ENCODE results near the gene EMP1. TPM values are rescaled to one million over a fixed set of nuclear protein-coding genes. Genes with fewer than 3 reads are reported as not detected.

Gene EMP1
- total RNA-seq, 2 donors from 2014 or later: 265 to 667 TPM

- H3K4me1 ChIP-seq: peaks cover 13% of the 10 kb centered on the region
- H3K27ac ChIP-seq: no peak overlapping the region
- no peaks in the 10 kb centered on the region for H3K9me3 ChIP-seq
- H3K4me3 ChIP-seq: no peak overlapping the region
- intact Hi-C loops (cut with DNase I): loop anchor here (5.0 kb wide), 1 partner anchor 92 kb away; the partner anchor contains the start of gene GSG1
- H3K27me3 ChIP-seq: no peaks in the 10 kb centered on the region
- no peak overlapping the region for H3K9ac ChIP-seq (ENCODE audit: low read depth in 2 of 2, low read length in 2 of 2)
- no peaks in the 10 kb centered on the region for H3K36me3 ChIP-seq
- TF ChIP-seq CTCF (IDR thresholded peaks at IDR 0.05): no peak
- no peak for DNase-seq
These were observed 2.0 kb upstream of the EMP1 start for GRCh38 chr12:13194401-13195110.

GRCh38 chr12:13195250-13195649 lies 1.3 kb upstream of the EMP1 start:
- H3K36me3 ChIP-seq: no peaks in the 10 kb centered on the region
- intact Hi-C loops (cut with DNase I): loop anchor here (5.0 kb wide), 1 partner anchor 93 kb away; the partner anchor contains the start of gene GSG1
- H3K4me1 ChIP-seq: peaks cover 13% of the 10 kb centered on the region
- H3K9ac ChIP-seq (ENCODE audit: low read depth in 2 of 2, low read length in 2 of 2): no peak overlapping the region
- no peak overlapping the region for H3K4me3 ChIP-seq
- no peaks in the 10 kb centered on the region for H3K9me3 ChIP-seq
- DNase-seq: no peak
- no peak for TF ChIP-seq CTCF (IDR thresholded peaks at IDR 0.05)
- H3K27me3 ChIP-seq: no peaks in the 10 kb centered on the region
- H3K27ac ChIP-seq: peak overlapping the region; percentile 87

GRCh38 chr12:13195785-13196129 lies 769 bp upstream of the EMP1 start:
- H3K27ac ChIP-seq: peak overlapping the region; percentile 87
- intact Hi-C loops (cut with DNase I): loop anchor here (5.0 kb wide), 1 partner anchor 93 kb away; the partner anchor contains the start of gene GSG1
- H3K27me3 ChIP-seq: no peaks in the 10 kb centered on the region
- peaks cover 13% of the 10 kb centered on the region for H3K4me1 ChIP-seq
- no peak overlapping the region for H3K4me3 ChIP-seq
- DNase-seq: peak; percentile 56
- no peaks in the 10 kb centered on the region for H3K9me3 ChIP-seq
- peak overlapping the region in 1 of 2 donors; percentile 3 for H3K9ac ChIP-seq (ENCODE audit: low read depth in 2 of 2, low read length in 2 of 2)
- TF ChIP-seq CTCF (IDR thresholded peaks at IDR 0.05): no peak
- no peaks in the 10 kb centered on the region for H3K36me3 ChIP-seq

- Histone ChIP-seq H3K27me3 (no peaks in the 10 kb centered on the region), H3K9ac (ENCODE audit: low read depth in 2 of 2, low read length in 2 of 2) (peak overlapping the region; percentile 62 to 83), H3K4me3 (peak overlapping the region; percentile 39), H3K27ac (peak overlapping the region; percentile 87), H3K9me3 (no peaks in the 10 kb centered on the region), H3K36me3 (no peaks in the 10 kb centered on the region), H3K4me1 (peaks cover 13% of the 10 kb centered on the region)
- no peak for DNase-seq
- intact Hi-C loops (cut with DNase I): loop anchor here (5.0 kb wide), 1 partner anchor 95 kb away; the partner anchor contains the start of gene GSG1
- TF ChIP-seq CTCF (IDR thresholded peaks at IDR 0.05): no peak
These were observed 506 bp downstream of the EMP1 start for GRCh38 chr12:13197032-13197431.

- peak; percentile 40 for DNase-seq
- H3K27ac ChIP-seq: peak overlapping the region; percentile 87
- no peaks in the 10 kb centered on the region for H3K27me3 ChIP-seq
- no peaks in the 10 kb centered on the region for H3K36me3 ChIP-seq
- no peaks in the 10 kb centered on the region for H3K9me3 ChIP-seq
- H3K4me3 ChIP-seq: peak overlapping the region; percentile 39
- intact Hi-C loops (cut with DNase I): loop anchor here (5.0 kb wide), 1 partner anchor 95 kb away; the partner anchor contains the start of gene GSG1
- peak overlapping the region in 1 of 2 donors; percentile 83 for H3K9ac ChIP-seq (ENCODE audit: low read depth in 2 of 2, low read length in 2 of 2)
- H3K4me1 ChIP-seq: peaks cover 13% of the 10 kb centered on the region
- no peak for TF ChIP-seq CTCF (IDR thresholded peaks at IDR 0.05)
These were observed 1.1 kb downstream of the EMP1 start for GRCh38 chr12:13197526-13198143.

Measured in colonic mucosa (tissue), 4 donors.